SH-SY5Y (cell line): ENCODE measurements around the gene KCNIP4.

Source experiments
- GATA2 ChIP-seq: IDR thresholded peaks from 2 replicates; pipeline ENCODE4 v1.6.1; 2011; ENCODE audit warnings: mild to moderate bottlenecking, low read depth, low read length
- GATA3 ChIP-seq: IDR thresholded peaks from 2 replicates; pipeline ENCODE4 v1.6.1; 2011; ENCODE audit warnings: low read depth, mild to moderate bottlenecking, low read length, moderate library complexity

- TF ChIP-seq GATA2, result no peak
- TF ChIP-seq GATA3, result no peak
Measured at GRCh38 chr4:21529214-21529613, 419.4 kb downstream of the KCNIP4 start.
